H1 (cell line): Measurements from ENCODE around the gene ANAPC15. TPM values are rescaled to one million over a fixed set of nuclear protein-coding genes. Genes with fewer than 3 reads are reported as not detected.

Experiments used
- CTCF ChIA-PET: fragments of 300-600 bp; sonication (Branson Sonifier 250); formaldehyde crosslinking; loops from one replicate; lab custom pipeline; 2021; ENCODE audit not compliant: partially characterized antibody; lab: Charles Lee
- POLR2A ChIA-PET: fragments of 300-600 bp; sonication (Branson Sonifier 250); formaldehyde crosslinking; loops from one replicate; lab custom pipeline; 2021; ENCODE audit warnings: inconsistent platforms; ENCODE audit not compliant: partially characterized antibody; lab: Charles Lee
- DNase-seq, 2 experiments: peaks; one replicate each; pipeline versions ENCODE4 v3.0.0 to v3.0.0-alpha.2; 2010 to 2022; ENCODE audit warnings: low spot score in 2 of 2, low read depth in 1 of 2, mixed read lengths in 1 of 2
- FAIRE-seq: peaks from 2 replicates; lab custom pipeline; 2011; peaks lifted over from hg19 to GRCh38; lab: Jason Lieb, UNC
- H2AFZ ChIP-seq: 2 replicates; pipeline ENCODE4 v1.8.1; 2012; ENCODE audit warnings: low read length, inconsistent platforms
- H2AK5ac ChIP-seq: 2 replicates; pipeline ENCODE4 v1.6.1; 2013; ENCODE audit warnings: low read depth, low read length
- H2BK120ac ChIP-seq: replicated peaks from 2 replicates; pipeline ENCODE3; 2013; ENCODE audit warnings: low read depth, low read length, inconsistent platforms
- H2BK12ac ChIP-seq: 2 replicates; pipeline ENCODE4 v1.6.1; 2013; ENCODE audit warnings: low read depth, low read length
- H2BK15ac ChIP-seq: 2 replicates; pipeline ENCODE4 v1.6.1; 2013; ENCODE audit warnings: low read length
- H2BK20ac ChIP-seq: 2 replicates; pipeline ENCODE4 v1.6.1; 2013; ENCODE audit warnings: low read length
- H2BK5ac ChIP-seq: 2 replicates; pipeline ENCODE4 v1.6.1; 2013; ENCODE audit warnings: low read depth, low read length
- H3K14ac ChIP-seq: 2 replicates; pipeline ENCODE4 v1.6.1; 2013; ENCODE audit warnings: inconsistent platforms; ENCODE audit not compliant: insufficient read length
- H3K18ac ChIP-seq: 2 replicates; pipeline ENCODE4 v1.6.1; 2013; ENCODE audit warnings: low read length; ENCODE audit errors: extremely low read depth
- H3K23ac ChIP-seq: 2 replicates; pipeline ENCODE4 v1.6.1; 2013; ENCODE audit warnings: inconsistent platforms; ENCODE audit not compliant: insufficient read length
- H3K23me2 ChIP-seq: 2 replicates; pipeline ENCODE4 v1.6.1; 2013; ENCODE audit warnings: low read depth, low read length
- H3K27ac ChIP-seq: 2 replicates; pipeline ENCODE4 v1.6.1; 2011; ENCODE audit warnings: low read depth, low read length, inconsistent platforms
- H3K27me3 ChIP-seq, 4 experiments: replicated peaks in 1 of 4; 1 replicate in 1 of 4; 2 replicates in 3 of 4; pipeline versions ENCODE4 v1.6.1 to v1.8.1; 2011 to 2013; ENCODE audit warnings: low read length in 3 of 4, mild to moderate bottlenecking in 3 of 4, inconsistent platforms in 2 of 4, mixed read lengths in 2 of 4, moderate library complexity in 1 of 4; ENCODE audit not compliant: control insufficient read depth in 3 of 4, insufficient read depth in 3 of 4; ENCODE audit errors: extremely low read depth in 1 of 4
- H3K36me3 ChIP-seq, 4 experiments: 2 replicates each; pipeline versions ENCODE4 v1.6.1 to v1.8.1; 2011 to 2013; ENCODE audit warnings: mild to moderate bottlenecking in 4 of 4, low read length in 3 of 4, moderate library complexity in 2 of 4, control low read depth in 1 of 4, inconsistent platforms in 1 of 4; ENCODE audit not compliant: insufficient read depth in 4 of 4, control insufficient read depth in 2 of 4
- H3K4ac ChIP-seq: replicated peaks from 2 replicates; pipeline ENCODE3; 2013; ENCODE audit warnings: low read length, low read depth, mixed read lengths, inconsistent platforms; ENCODE audit not compliant: insufficient read length
- H3K4me1 ChIP-seq, 4 experiments: replicated peaks in 1 of 4; 1 replicate in 1 of 4; 2 replicates in 3 of 4; pipeline versions ENCODE4 v1.6.1 to v1.8.1; 2011 to 2013; ENCODE audit warnings: low read length in 3 of 4, inconsistent platforms in 2 of 4, mixed read lengths in 1 of 4; ENCODE audit not compliant: insufficient read depth in 4 of 4, control insufficient read depth in 3 of 4
- H3K4me2 ChIP-seq, 2 experiments: 2 replicates each; pipeline versions ENCODE4 v1.6.1 to v1.8.1; 2011 to 2013; ENCODE audit warnings: low read depth in 2 of 2, low read length in 2 of 2, control low read depth in 1 of 2, inconsistent platforms in 1 of 2, mild to moderate bottlenecking in 1 of 2; ENCODE audit not compliant: insufficient read depth in 1 of 2
- H3K4me3 ChIP-seq, 4 experiments: fragments of 200-600, 300-600 bp in 1 of 4; sonication (generic), shearing (Covaris generic), sonication (Bioruptor Twin) in 1 of 4; 2 replicates each; pipeline versions ENCODE4 v1.5.1 to v1.8.1; 2011 to 2016; ENCODE audit warnings: low read length in 4 of 4, low read depth in 3 of 4, control low read depth in 2 of 4, inconsistent platforms in 2 of 4, mild to moderate bottlenecking in 2 of 4, mixed read lengths in 1 of 4, moderate library complexity in 1 of 4; ENCODE audit not compliant: insufficient read depth in 2 of 4; ENCODE audit errors: extremely low read depth in 1 of 4
- H3K56ac ChIP-seq: replicated peaks from 2 replicates; pipeline ENCODE3; 2013; ENCODE audit warnings: low read depth, mild to moderate bottlenecking, mixed read lengths, low read length, inconsistent platforms; ENCODE audit not compliant: insufficient read length
- H3K79me1 ChIP-seq: 2 replicates; pipeline ENCODE4 v1.6.1; 2013; ENCODE audit warnings: low read depth, low read length, control low read depth
- H3K79me2 ChIP-seq, 2 experiments: 2 replicates each; pipeline versions ENCODE4 v1.6.1 to v1.8.1; 2012 to 2013; ENCODE audit warnings: low read length in 2 of 2, mild to moderate bottlenecking in 2 of 2, inconsistent platforms in 1 of 2; ENCODE audit not compliant: insufficient read depth in 2 of 2, control insufficient read depth in 1 of 2
- H3K9ac ChIP-seq, 4 experiments: replicated peaks in 1 of 4; 1 replicate in 1 of 4; 2 replicates in 3 of 4; pipeline versions ENCODE4 v1.6.1 to v1.8.1; 2011 to 2013; ENCODE audit warnings: low read depth in 3 of 4, low read length in 3 of 4, control low read depth in 2 of 4, mild to moderate bottlenecking in 2 of 4, moderate library complexity in 2 of 4, inconsistent platforms in 1 of 4; ENCODE audit errors: extremely low read depth in 1 of 4
- H3K9me3 ChIP-seq, 2 experiments: 2 replicates each; pipeline versions ENCODE4 v1.6.1 to v1.8.1; 2012 to 2013; ENCODE audit warnings: mild to moderate bottlenecking in 2 of 2, moderate library complexity in 2 of 2, control low read depth in 1 of 2, inconsistent platforms in 1 of 2, low read depth in 1 of 2, low read length in 1 of 2, mixed read lengths in 1 of 2; ENCODE audit not compliant: insufficient read depth in 2 of 2
- H4K20me1 ChIP-seq, 2 experiments: replicated peaks in 1 of 2; 2 replicates each; pipeline versions ENCODE3 to v1.8.1; 2011 to 2013; ENCODE audit warnings: inconsistent platforms in 2 of 2, low read length in 2 of 2, mild to moderate bottlenecking in 1 of 2; ENCODE audit not compliant: insufficient read depth in 2 of 2, control insufficient read depth in 1 of 2
- H4K5ac ChIP-seq: 2 replicates; pipeline ENCODE4 v1.6.1; 2013; ENCODE audit warnings: low read length, low read depth, mixed read lengths, inconsistent platforms; ENCODE audit not compliant: insufficient read length
- H4K8ac ChIP-seq: 2 replicates; pipeline ENCODE4 v1.8.0; 2013; ENCODE audit warnings: mild to moderate bottlenecking, moderate library complexity, low read length, inconsistent platforms; ENCODE audit not compliant: insufficient read depth; ENCODE audit errors: extremely low read depth
- H4K91ac ChIP-seq: replicated peaks from 2 replicates; pipeline ENCODE3; 2013; ENCODE audit warnings: low read length, mixed read lengths, inconsistent platforms; ENCODE audit not compliant: insufficient read length
- CBX8 ChIP-seq: fragments of 300-800, 300-1000 bp; sonication (generic); IDR thresholded peaks from 2 replicates; pipeline ENCODE4 v1.7.1; 2016; ENCODE audit warnings: low read depth, low read length, borderline replicate concordance
- CREB1 ChIP-seq: IDR thresholded peaks from 2 replicates; pipeline ENCODE4 v1.6.1; 2012; ENCODE audit warnings: inconsistent platforms
- FOSL1 ChIP-seq: IDR thresholded peaks from 2 replicates; pipeline ENCODE4 v1.6.1; 2011; ENCODE audit warnings: mild to moderate bottlenecking, low read depth, low read length, moderate library complexity; ENCODE audit not compliant: insufficient read depth
- POU5F1 ChIP-seq: IDR thresholded peaks from 2 replicates; pipeline ENCODE4 v1.6.1; 2011; ENCODE audit warnings: low read depth, mild to moderate bottlenecking, low read length, moderate library complexity
- WGBS, 2 experiments: shearing (Covaris generic) in 1 of 2; methylation state at CpG; one replicate each; pipeline versions ENCODE4 v1.1.6 to v1.1.7; 2013 to 2015; ENCODE audit warnings: low lambda C conversion rate in 2 of 2, mixed read lengths in 2 of 2, inconsistent platforms in 1 of 2, low coverage in 1 of 2, missing lambda C conversion rate in 1 of 2; ENCODE audit not compliant: insufficient replicate concordance in 2 of 2, insufficient coverage in 1 of 2, insufficient read length in 1 of 2; ENCODE audit errors: extremely low coverage in 1 of 2, missing lambda C conversion rate in 1 of 2; 5-methylcytosine and 5-hydroxymethylcytosine counted together
- polyA plus RNA-seq, 7 experiments: library from polyadenylated mRNA; depleted of rRNA in 3 of 7; stranded (reverse) in 5 of 7; unstranded in 2 of 7; fragments of >200 nt in 5 of 7; fragments of 200-250 nt in 2 of 7; gene quantifications; 1 replicate in 5 of 7; 2 replicates in 1 of 7; 4 replicates in 1 of 7; pipeline versions ENCODE4 v1.2.1 to v1.2.3, GENCODE V29; 2011 to 2013; ENCODE audit warnings: missing spikeins in 2 of 7, mixed read lengths in 2 of 7
- total RNA-seq: library from RNA; stranded (reverse); fragmentation: NEBNext Ultra II Directional; extraction: Animal tissue kit (Norgen Biotek cat#: 25700); gene quantifications from 2 replicates; pipeline ENCODE4 v1.2.1, GENCODE V29; 2021
- TF ChIP-seq, protein P1 (sequence below), 3 experiments: IDR thresholded peaks; 1 replicate in 2 of 3; 2 replicates in 1 of 3; pipeline versions ENCODE4 v1.5.1 to v1.6.1; 2011; ENCODE audit warnings: low read length in 3 of 3, mild to moderate bottlenecking in 3 of 3, inconsistent platforms in 2 of 3, low read depth in 1 of 3, moderate library complexity in 1 of 3; ENCODE audit not compliant: insufficient read depth in 1 of 3; ENCODE audit errors: control extremely low read depth in 1 of 3
- TF ChIP-seq, protein P2 (sequence below): IDR thresholded peaks from 2 replicates; pipeline ENCODE4 v1.6.1; 2011; ENCODE audit warnings: low read depth, mild to moderate bottlenecking, low read length; ENCODE audit not compliant: insufficient read depth

The ANAPC15 gene
- total and polyA plus RNA-seq, 2 of the 8 experiments (the other 6 are each of a cell fraction or from before 2014, with no cell fraction given) = 66.2 to 74.9 TPM

DNA sequence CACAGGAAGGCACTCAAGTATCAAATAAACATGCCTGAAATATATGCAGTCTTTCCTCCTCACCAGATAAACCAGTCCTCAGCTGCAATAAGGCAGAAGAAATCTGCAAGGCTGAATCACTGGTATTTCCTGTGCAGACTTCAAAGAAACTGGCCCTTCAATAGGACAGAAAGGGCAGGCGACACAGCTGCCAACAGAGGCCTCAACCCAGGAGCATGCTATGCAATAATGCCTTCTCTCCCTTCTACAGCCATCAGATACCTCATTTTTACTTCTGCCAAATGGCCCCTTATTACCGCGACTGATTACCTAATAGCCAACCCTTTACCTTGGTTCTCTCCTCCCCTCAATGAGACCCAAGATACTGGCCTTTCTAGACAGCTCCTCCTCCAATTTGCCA is 40.1 kb downstream of the ANAPC15 start:
- Histone ChIP-seq H3K79me1 (peaks cover 14% of the 10 kb centered on the region; the same call in 1 of the 2 replicates), H3K36me3 (peaks cover 0 to 15% (median 3%) of the 10 kb centered on the region in 4 experiments; a peak in 3 of 8 replicates), H2BK120ac (no peak overlapping the region), H3K23ac (no peak overlapping the region), H2AK5ac (no peak overlapping the region), H3K4me3 (no peak overlapping the region), H3K18ac (no peak overlapping the region), H2BK15ac (no peak overlapping the region), H3K4me2 (no peak overlapping the region; a peak in 1 of 4 replicates), H2BK12ac (no peak overlapping the region), H3K4ac (no peak overlapping the region), H4K8ac (no peak overlapping the region), H2BK20ac (no peak overlapping the region), H3K14ac (no peak overlapping the region), H4K91ac (no peak overlapping the region), H4K5ac (no peak overlapping the region), H3K27me3 (no peaks in the 10 kb centered on the region), H3K4me1 (peaks cover 0 to 11% (median 2%) of the 10 kb centered on the region in 4 experiments; a peak in 3 of 7 replicates), H2AFZ (no peak overlapping the region), H3K9ac (no peak overlapping the region), H2BK5ac (no peak overlapping the region), H3K23me2 (no peaks in the 10 kb centered on the region), H3K56ac (no peak overlapping the region), H4K20me1 (peaks cover 3 to 16% of the 10 kb centered on the region in 2 experiments), H3K27ac (no peak overlapping the region), H3K9me3 (no peaks in the 10 kb centered on the region), H3K79me2 (peaks cover 12 to 94% of the 10 kb centered on the region in 2 experiments)
- DNase-seq (no peak), FAIRE-seq (no peak)
- 83% methylated on average over 3 of the region's 3 CpGs; no CpG with 5 or more reads in 1 of the 2 experiments for WGBS, 2 experiments
- CTCF ChIA-PET = interaction anchor here (0.7 to 5.1 kb wide), 7 partner anchors 8 to 359 kb away, joined by 3 to 33 read pairs (median 4); no protein-coding TSS in a partner anchor
- POLR2A ChIA-PET = interaction anchor here (0.9 to 1.9 kb wide), 4 partner anchors 13 to 28 kb away, joined by 3 to 4 read pairs (median 3); no protein-coding TSS in a partner anchor
- TF ChIP-seq, protein P1, sequence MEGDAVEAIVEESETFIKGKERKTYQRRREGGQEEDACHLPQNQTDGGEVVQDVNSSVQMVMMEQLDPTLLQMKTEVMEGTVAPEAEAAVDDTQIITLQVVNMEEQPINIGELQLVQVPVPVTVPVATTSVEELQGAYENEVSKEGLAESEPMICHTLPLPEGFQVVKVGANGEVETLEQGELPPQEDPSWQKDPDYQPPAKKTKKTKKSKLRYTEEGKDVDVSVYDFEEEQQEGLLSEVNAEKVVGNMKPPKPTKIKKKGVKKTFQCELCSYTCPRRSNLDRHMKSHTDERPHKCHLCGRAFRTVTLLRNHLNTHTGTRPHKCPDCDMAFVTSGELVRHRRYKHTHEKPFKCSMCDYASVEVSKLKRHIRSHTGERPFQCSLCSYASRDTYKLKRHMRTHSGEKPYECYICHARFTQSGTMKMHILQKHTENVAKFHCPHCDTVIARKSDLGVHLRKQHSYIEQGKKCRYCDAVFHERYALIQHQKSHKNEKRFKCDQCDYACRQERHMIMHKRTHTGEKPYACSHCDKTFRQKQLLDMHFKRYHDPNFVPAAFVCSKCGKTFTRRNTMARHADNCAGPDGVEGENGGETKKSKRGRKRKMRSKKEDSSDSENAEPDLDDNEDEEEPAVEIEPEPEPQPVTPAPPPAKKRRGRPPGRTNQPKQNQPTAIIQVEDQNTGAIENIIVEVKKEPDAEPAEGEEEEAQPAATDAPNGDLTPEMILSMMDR (IDR thresholded peaks at IDR 0.05; ENCODE audit: control extremely low read depth in 1 of 3, insufficient read depth in 1 of 3, low read depth in 1 of 3, low read length in 3 of 3) = no peak
- TF ChIP-seq FOSL1 (no peak), CREB1 (no peak), CBX8 (no peak), POU5F1 (no peak)
- TF ChIP-seq, protein P2, sequence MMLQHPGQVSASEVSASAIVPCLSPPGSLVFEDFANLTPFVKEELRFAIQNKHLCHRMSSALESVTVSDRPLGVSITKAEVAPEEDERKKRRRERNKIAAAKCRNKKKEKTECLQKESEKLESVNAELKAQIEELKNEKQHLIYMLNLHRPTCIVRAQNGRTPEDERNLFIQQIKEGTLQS = no peak
